Measurements from ENCODE around the gene RPL35. TPM values are rescaled to one million over a fixed set of nuclear protein-coding genes. Genes with fewer than 3 reads are reported as not detected.

The RPL35 gene
- 706 to 837 TPM (median 731 TPM) in 3 replicates for total RNA-seq
- long read RNA-seq, transcript RPL35-201 (4 exons, 455 nt): major isoform, 436 of 460 reads
- long read RNA-seq, transcript RPL35-203 (3 exons, 785 nt): minor isoform, 20 of 460 reads
- long read RNA-seq, partial matches to known transcripts: 2 of 460 reads
- long read RNA-seq, other reads (novel, unspliced or antisense): 1 of 460 reads

DNA sequence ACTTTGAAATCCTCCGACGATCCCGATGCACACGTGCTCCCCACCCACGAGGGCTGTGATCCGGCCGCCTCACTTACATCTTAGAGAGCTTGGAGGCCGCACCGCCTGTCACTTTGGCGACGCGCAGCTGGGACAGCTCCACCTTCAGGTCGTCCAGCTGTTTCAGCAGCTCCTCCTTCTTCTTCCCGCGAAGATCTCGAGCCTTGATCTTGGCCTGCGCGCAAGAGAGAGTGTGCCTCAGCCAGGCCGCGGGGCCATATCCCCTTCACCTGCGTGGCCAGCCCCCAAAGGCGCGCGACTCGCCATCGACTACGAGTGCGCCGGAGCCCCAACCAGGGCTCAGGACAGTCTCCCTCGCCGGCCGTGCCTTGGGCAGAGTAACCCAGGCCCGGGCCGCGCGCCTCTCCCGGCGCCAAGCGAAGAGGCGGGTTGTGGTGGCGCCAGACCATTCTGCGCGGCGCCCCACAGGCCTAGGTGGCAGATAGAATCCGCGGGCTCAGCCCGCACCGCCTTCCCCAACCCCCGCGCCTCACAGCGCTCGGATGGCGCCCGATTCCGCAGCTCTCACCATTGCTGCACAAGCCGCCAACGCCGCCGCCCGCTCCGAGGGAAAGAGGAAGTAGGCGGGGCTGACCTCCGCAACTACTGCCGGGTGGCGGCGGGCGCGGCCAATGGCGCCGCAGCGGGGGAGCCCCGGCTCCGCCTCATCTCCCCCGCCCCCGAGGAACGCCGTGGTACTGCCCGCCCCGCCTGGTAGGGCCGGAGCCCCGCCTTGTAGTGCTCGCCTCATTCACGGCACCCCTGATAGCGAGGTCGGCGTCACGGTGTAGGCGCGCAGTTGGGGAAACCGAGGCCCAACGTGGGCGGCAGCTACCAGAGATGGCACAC, at the start of gene RPL35, which contains the start of gene ARPC5L:
Gene RPL35, minus strand, starts transcription at position 616 of the 888 bp plus-strand sequence. Its CDS starts 45 bp downstream, at position 571.
Gene ARPC5L, plus strand, starts transcription at position 789 of the 888 bp plus-strand sequence. CDS start 7,161 bp downstream, outside the sequence.
- H3K4me3 Mint-ChIP-seq (ENCODE audit: unreplicated experiment): peak within 1 kb of the TSS; percentile 90
- peaks cover 35% of the 10 kb centered on the region for H3K4me1 Mint-ChIP-seq (ENCODE audit: low read depth)
- H3K27me3 Mint-ChIP-seq (ENCODE audit: low read depth): no peaks in the 10 kb centered on the region
- no peaks in the 10 kb centered on the region for H3K9me3 Mint-ChIP-seq (ENCODE audit: low read depth)
- DNase-seq (ENCODE audit: low spot score): peak; percentile 97
- H3K27ac Mint-ChIP-seq (ENCODE audit: unreplicated experiment): peak within 1 kb of the TSS; percentile 97
- TF ChIP-seq, protein P1, sequence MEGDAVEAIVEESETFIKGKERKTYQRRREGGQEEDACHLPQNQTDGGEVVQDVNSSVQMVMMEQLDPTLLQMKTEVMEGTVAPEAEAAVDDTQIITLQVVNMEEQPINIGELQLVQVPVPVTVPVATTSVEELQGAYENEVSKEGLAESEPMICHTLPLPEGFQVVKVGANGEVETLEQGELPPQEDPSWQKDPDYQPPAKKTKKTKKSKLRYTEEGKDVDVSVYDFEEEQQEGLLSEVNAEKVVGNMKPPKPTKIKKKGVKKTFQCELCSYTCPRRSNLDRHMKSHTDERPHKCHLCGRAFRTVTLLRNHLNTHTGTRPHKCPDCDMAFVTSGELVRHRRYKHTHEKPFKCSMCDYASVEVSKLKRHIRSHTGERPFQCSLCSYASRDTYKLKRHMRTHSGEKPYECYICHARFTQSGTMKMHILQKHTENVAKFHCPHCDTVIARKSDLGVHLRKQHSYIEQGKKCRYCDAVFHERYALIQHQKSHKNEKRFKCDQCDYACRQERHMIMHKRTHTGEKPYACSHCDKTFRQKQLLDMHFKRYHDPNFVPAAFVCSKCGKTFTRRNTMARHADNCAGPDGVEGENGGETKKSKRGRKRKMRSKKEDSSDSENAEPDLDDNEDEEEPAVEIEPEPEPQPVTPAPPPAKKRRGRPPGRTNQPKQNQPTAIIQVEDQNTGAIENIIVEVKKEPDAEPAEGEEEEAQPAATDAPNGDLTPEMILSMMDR (IDR thresholded peaks at IDR 0.05): peak; percentile 74
- H3K36me3 Mint-ChIP-seq (ENCODE audit: low read depth): peaks cover 15% of the 10 kb centered on the region

DNA sequence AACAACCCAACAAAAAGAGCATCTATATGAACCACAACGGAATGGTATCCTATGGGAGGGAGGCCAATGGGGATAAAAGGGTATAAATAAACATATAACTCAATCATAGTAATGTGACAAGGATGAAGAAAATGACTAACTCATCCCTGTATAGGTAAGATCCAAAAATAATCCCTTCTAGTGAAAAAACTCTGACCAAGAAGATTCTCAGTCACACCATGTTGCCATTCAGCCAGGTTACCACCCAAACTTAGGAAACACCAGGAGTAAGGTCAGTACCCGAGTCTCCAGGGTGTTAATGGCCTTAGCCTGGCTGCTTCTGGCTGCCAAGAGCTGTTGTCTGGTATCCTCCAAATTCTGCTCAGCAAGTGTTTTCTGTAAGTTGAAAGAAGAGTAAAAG, 46.3 kb upstream of the RPL35 start:
- Mint-ChIP-seq H3K9me3 (ENCODE audit: low read depth) (no peaks in the 10 kb centered on the region), H3K36me3 (ENCODE audit: low read depth) (peaks cover 25% of the 10 kb centered on the region), H3K27ac (ENCODE audit: unreplicated experiment) (no peak overlapping the region), H3K4me1 (ENCODE audit: low read depth) (peaks cover 10% of the 10 kb centered on the region), H3K4me3 (ENCODE audit: unreplicated experiment) (no peak overlapping the region), H3K27me3 (ENCODE audit: low read depth) (no peaks in the 10 kb centered on the region)
- TF ChIP-seq, protein P1 (IDR thresholded peaks at IDR 0.05): no peak
- DNase-seq (ENCODE audit: low spot score): no peak

DNA sequence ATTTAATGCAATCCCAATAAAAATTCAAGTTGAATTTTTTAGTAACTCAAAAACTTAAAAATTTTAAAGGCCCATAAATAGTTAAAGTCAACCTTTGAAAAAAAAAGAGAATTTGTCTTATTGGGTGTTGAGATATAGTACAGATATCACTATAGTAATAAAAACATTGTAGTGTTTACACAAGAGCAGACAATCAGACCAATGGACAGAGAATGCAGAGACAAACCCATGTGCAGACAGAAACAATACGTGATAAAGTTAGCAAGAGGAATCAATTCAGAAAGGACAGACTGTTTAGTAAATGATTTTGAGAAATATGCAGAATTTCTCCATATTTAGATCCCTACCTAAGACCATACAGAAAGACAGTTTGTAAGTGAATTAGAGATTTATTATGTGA, 45.2 kb upstream of the RPL35 start:
- H3K9me3 Mint-ChIP-seq (ENCODE audit: low read depth): no peaks in the 10 kb centered on the region
- H3K4me1 Mint-ChIP-seq (ENCODE audit: low read depth): peaks cover 10% of the 10 kb centered on the region
- H3K27ac Mint-ChIP-seq (ENCODE audit: unreplicated experiment): no peak overlapping the region
- TF ChIP-seq, protein P1 (IDR thresholded peaks at IDR 0.05): no peak
- no peak overlapping the region for H3K4me3 Mint-ChIP-seq (ENCODE audit: unreplicated experiment)
- DNase-seq (ENCODE audit: low spot score): no peak
- H3K27me3 Mint-ChIP-seq (ENCODE audit: low read depth): no peaks in the 10 kb centered on the region
- peaks cover 24% of the 10 kb centered on the region for H3K36me3 Mint-ChIP-seq (ENCODE audit: low read depth)

DNA sequence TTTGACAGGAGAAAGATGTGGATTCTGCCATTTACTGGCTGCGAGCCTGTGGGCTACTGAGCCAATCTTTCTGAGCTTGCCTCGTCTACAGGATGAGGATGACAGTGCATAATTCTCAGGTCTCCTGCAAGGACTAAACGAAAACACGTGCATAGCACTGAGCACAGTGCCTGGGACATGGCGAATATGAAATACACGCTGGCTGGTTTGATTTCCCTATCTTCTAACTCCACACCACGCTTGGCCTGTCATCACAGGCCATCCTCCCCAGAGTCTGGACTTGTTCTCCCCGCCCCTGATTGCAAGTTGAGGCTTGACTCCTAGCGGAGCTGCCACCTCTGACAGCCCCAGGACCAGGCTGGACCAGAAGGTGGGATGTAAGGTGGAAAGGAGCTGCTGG, 38.1 kb upstream of the RPL35 start:
- DNase-seq (ENCODE audit: low spot score): no peak
- H3K4me3 Mint-ChIP-seq (ENCODE audit: unreplicated experiment): no peak overlapping the region
- H3K27ac Mint-ChIP-seq (ENCODE audit: unreplicated experiment): no peak overlapping the region
- H3K27me3 Mint-ChIP-seq (ENCODE audit: low read depth): no peaks in the 10 kb centered on the region
- TF ChIP-seq, protein P1 (IDR thresholded peaks at IDR 0.05): no peak
- peaks cover 29% of the 10 kb centered on the region for H3K36me3 Mint-ChIP-seq (ENCODE audit: low read depth)
- no peaks in the 10 kb centered on the region for H3K9me3 Mint-ChIP-seq (ENCODE audit: low read depth)
- peaks cover 5% of the 10 kb centered on the region for H3K4me1 Mint-ChIP-seq (ENCODE audit: low read depth)
